Gastroesophageal sphincter (tissue), 3 donors: ENCODE measurements around the gene MYH7.
"Not testable (repeated sequence)": the region's sequence is repeated elsewhere in the genome, so short reads cannot be mapped to it uniquely, and the experiment has no call there.

Experiments used
- POLR2A ChIP-seq, 2 donors: fragments of 450-650 bp; IDR thresholded peaks; one replicate each; pipeline ENCODE4 v1.6.1; 2017; ENCODE audit warnings: antibody characterized with exemption in 2 of 2, mild to moderate bottlenecking in 2 of 2, moderate library complexity in 1 of 2
- TF ChIP-seq, protein P1 (sequence below), 4 experiments: fragments of 200-600 bp in 2 of 4; fragments of 450-650 bp in 2 of 4; sonication (generic) in 1 of 4; IDR thresholded peaks; one replicate each; pipeline ENCODE4 v1.5.1; 2017 to 2019; ENCODE audit warnings: antibody characterized with exemption in 4 of 4, mild to moderate bottlenecking in 2 of 4, moderate library complexity in 2 of 4

DNA sequence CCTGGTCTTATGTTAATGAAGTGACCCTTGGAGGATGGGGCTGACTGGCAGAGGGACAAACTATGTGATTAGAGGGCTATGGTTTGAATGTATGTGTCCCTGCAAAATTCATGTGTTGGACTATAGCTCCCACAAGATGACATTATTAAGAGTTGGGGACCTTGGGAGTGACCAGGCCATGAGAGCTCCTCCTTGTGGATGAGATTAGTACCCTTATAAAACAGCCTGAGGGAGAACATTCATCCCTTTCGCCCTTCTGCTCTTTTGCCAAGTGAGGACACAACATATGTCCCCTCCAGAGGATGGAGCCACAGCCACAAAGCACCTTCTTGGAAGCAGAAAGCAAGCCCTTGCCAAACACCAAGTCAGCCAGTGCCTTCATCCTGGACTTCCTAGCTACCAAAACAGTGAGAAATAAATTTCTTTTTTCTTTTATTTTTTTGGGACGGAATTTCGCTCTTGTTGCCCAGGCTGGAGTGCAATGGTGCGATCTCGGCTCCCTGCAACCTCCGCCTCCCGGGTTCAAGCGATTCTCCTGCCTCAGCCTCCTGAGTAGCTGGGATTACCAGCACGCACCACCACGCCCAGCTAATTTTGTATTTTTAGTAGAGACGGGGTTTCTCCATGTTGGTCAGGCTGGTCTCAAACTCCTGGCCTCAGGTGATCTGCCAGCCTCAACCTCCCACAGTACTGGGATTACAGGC lies 21.6 kb upstream of the MYH7 start:
- TF ChIP-seq, protein P1, sequence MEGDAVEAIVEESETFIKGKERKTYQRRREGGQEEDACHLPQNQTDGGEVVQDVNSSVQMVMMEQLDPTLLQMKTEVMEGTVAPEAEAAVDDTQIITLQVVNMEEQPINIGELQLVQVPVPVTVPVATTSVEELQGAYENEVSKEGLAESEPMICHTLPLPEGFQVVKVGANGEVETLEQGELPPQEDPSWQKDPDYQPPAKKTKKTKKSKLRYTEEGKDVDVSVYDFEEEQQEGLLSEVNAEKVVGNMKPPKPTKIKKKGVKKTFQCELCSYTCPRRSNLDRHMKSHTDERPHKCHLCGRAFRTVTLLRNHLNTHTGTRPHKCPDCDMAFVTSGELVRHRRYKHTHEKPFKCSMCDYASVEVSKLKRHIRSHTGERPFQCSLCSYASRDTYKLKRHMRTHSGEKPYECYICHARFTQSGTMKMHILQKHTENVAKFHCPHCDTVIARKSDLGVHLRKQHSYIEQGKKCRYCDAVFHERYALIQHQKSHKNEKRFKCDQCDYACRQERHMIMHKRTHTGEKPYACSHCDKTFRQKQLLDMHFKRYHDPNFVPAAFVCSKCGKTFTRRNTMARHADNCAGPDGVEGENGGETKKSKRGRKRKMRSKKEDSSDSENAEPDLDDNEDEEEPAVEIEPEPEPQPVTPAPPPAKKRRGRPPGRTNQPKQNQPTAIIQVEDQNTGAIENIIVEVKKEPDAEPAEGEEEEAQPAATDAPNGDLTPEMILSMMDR (IDR thresholded peaks at IDR 0.05): not testable (repeated sequence)
- TF ChIP-seq POLR2A (IDR thresholded peaks at IDR 0.05): not testable (repeated sequence)
